Stimulated activated naive CD4-positive, alpha-beta T cell treated with Interleukin-2 at 50 U/mL for 16 hours (primary cell): Measurements from ENCODE around the gene NR2F2.

Experiments
- DNase-seq: peaks from one replicate; lab custom pipeline; 2025; lab: John Stamatoyannopoulos, UW

NR2F2 gene

GRCh38 chr15:96343113-96344059 is 12.9 kb downstream of the NR2F2 start:
- no peak for DNase-seq

- no peak for DNase-seq
Observed at GRCh38 chr15:96344060-96344705, 13.7 kb downstream of the NR2F2 start.

DNA sequence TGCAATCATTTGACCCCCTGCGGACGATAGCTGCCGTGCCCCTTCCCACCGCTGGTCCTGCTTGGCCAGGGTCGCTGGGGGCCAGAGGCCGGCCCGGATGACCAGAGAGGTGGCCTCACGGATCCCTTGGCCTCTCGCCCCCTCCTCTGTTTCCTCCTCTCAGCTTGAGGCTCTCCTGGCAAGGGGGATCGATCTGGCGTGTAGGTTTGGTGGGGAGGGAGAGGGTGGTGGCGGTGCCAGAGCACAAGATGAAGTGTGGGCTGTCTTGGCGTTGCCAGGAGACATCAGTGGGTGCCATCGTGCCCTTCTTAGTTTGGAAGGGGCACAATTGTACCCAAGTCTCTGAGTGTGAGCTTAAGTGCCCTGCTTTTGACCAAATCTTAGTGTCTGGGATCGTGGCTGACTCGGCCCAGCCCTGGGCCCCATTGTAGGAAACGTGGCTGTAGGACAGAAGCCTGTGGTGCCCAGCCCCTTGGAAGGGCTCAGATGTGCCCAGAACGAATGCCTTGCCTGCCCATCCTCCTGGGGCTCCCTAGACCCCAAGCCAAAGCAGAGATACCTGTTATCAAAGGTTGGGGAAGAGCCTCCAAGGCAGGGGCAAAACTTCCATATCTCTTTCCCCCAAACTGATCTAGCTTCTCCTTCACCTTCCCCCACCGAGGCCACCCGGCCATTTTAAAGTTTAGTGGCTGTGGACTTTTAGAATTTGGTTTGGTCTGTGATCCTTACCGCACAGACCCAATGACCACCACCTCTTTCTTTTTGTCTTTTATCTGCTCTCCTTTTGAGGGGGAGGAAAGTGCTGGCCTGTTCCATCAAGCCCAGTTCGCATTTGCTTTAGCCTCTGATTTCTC is 14.4 kb downstream of the NR2F2 start:
- no peak for DNase-seq

DNA sequence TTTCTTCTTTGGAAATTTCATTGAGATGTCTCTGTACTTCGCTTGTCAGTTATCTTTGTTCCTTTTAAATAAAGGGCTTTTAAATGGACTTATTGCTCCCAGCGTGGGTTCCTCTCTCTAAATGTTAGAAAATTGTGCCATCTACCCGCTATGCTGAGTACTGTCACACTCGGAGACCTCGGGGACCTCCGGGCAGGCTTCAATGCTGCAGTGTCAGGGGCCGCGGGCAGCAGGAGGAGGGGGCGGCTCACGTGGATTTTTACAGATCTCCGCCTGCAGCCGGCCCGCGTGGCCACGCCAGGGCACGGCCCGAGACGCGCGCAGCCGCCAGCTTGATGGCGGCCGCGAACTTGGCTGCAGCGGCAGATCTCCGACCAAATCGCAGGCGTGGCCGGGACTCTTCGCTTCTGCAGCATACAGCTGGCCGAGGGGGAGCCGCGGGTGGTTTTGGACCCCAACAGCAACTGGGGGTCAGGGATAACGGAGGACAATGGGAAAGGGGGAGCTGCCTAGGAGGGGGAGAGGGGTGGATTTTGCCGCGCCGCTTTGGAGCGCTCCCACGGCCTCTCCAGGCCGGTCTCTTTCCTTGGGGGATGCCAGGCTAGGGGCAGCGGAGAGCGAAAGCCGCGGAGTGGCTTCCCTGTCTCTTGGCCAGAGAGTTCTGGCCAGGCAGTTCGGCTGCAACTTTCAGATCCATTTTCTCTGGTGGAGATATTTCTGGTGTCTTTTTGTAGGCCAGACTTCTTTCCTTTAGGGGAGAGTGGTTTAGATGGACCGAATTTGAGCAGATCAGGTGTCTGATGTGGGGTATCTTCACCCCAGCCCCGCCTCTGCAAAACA is 15.3 kb downstream of the NR2F2 start:
- no peak for DNase-seq

- no peak for DNase-seq
Observed at GRCh38 chr15:96346409-96346970, 16.0 kb downstream of the NR2F2 start.

GRCh38 chr15:96347181-96348111 is 16.9 kb downstream of the NR2F2 start:
- DNase-seq, result no peak

GRCh38 chr15:96348112-96349027 is 17.9 kb downstream of the NR2F2 start:
- no peak for DNase-seq

- DNase-seq, result no peak
Observed at GRCh38 chr15:96349034-96349856, 18.7 kb downstream of the NR2F2 start.

- DNase-seq, result no peak
Observed at GRCh38 chr15:96349857-96350720, 19.6 kb downstream of the NR2F2 start.

DNA sequence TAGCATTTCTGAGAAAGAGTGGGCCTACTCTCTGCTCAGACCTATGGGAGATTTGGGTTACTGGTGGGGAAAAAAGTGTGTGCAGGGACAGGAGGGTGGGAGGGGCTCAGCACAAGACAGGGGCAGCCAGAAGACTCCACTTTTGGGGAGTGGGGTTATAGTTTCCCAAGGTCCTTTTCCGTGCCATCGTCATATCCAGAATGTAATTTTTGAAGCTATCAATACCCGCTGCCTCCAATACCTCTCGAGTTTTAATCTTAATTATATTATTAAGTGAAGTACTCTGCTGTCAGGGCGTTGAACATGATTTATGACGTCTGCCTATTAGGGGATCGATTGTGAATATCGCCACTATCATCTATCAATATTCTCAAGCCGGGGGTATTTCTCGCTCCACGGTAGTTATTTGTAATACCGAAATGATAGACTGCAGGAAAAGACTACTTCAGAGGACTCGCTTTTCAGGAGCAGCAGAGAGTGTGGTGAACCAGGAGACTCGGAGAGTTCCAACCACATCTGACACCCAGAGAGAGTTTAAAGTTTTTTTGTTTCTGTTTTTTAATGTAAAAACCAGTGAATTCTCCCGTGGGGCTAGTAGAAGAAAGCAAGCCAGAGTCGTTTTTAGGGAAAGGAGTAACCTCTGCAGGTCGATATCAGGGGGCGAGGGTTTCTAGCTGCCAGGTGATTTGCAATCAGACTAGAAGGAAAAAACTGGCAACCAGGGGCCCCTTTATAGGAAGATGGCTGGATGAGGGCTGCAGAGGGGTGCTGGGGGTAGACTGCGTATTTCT is 20.6 kb downstream of the NR2F2 start:
- DNase-seq, result no peak

DNA sequence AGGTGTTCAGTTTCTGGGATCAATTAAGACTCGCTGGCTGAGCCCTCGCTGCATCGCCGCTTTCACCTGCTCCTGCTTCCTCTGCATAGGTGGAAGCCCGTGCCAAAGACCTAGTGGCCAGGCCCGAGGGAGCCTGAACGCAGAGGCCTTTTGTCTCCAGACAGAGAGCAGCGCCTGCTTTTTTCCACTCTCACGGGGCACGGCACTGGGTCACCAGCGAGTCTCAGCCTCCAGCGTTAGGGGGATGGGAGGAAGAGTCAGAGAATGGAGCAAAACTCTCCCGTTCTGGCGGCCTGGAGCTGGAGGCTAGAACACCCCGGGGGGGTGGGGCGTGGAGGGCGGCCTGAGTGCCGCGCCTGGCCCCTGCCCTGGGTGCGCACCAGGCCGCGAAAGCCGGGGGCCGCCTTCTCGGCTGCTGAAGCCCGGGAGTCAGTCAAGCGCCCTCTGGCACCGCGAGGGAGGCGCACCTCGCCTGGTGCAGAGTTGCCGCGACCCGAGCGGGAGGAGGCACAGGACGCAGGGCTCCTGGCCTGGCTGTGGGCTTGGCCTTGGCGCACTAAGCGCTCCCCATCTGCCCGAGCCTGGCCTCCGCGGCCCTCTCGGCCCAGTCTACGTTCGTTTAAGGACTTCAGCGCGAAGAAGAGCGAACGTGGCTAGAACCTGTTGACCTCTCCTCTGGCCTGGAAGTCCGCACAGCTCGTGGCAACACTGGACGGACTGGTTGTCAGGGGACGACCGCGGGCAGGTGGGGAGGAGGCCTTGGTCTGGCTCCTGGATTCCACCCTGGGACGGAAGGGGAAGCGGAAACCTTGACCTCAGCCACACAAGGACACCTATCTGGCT is 21.5 kb downstream of the NR2F2 start:
- no peak for DNase-seq

- no peak for DNase-seq
Observed at GRCh38 chr15:96352604-96353405, 22.3 kb downstream of the NR2F2 start.

- no peak for DNase-seq
Observed at GRCh38 chr15:96353416-96353929, 23.0 kb downstream of the NR2F2 start.
